NCI-H446 treated with DMSO at 0.1 percent for 48 hours (cell line): ENCODE results near the gene RABL6.
"Not testable (repeated sequence)": the region's sequence is repeated elsewhere in the genome, so short reads cannot be mapped to it uniquely, and the experiment has no call there.

Experiments used
- DNase-seq: peaks from one replicate; lab custom pipeline; 2025; lab: John Stamatoyannopoulos, UW

The RABL6 gene

DNA sequence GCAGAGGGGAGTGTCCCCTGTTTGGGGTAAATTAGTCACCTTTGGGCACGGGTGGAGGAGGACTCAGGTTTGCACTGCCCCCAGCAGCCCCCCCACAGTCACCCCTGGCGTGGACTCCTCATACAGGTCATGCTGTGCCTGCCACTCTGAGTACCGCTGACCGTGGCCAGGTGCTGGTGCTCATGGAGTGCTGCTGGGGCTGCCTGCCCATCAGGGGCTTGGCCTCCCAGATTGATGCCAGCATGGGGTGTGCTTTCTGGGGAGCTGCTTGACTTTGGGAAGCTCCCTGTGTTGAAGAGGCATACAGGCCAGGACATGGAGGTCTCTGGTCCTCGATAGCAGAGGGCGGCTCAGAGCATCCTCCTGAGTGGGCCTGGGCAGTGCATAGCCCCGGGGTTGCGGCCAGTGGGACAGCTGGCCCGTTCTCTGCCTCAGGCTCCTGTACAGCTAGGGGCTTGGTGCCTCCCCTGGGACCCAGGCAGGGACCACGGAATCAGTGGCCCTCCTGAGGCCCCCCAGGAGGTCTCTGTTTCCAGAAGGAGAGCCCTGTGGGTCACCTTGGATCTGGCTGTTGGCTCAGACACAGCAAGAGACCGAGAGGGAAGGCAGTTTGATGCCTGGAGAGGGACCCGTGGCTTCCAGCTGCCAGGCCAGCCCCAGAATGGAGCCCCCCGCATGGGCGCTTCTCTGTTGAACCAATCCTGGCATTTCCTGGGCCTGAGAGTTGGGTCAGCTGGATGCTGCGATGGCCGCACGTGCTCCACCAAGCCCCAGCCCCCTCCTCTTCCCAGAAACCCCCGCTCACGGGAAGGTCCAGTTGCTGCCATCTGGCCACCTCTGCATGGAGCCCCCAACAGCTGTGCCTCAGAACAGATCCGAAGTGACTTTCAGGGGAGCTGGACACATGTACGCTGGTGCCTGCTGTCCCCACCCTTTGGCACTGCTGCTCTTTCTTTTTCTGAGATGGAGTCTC lies 28.5 kb downstream of the RABL6 start:
- no peak for DNase-seq

DNA sequence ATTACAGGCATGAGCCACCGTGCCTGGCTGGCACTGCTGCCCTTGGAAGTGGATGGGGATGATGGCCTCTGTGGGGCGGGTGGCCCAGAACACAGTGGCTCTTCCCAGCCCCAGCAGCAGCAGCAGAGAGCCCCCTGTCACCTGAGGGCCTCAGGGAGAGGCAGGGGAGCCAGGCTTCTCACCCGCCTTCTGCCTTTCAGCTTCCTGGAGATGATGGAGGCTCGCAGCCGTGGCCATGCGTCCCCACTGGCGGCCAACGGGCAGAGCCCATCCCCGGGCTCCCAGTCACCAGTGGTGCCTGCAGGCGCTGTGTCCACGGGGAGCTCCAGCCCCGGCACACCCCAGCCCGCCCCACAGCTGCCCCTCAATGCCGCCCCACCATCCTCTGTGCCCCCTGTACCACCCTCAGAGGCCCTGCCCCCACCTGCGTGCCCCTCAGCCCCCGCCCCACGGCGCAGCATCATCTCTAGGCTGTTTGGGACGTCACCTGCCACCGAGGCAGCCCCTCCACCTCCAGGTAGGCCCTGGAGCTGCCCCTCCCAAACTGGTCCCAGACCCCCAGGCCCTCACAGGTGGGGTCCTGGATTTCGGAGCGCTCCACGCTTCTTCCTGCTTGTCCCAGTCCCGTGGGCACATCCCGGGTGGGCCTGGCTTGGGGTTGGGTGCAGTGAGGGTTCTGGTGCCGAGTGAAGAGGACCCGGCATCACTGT lies 29.6 kb downstream of the RABL6 start:
- DNase-seq = no peak

DNA sequence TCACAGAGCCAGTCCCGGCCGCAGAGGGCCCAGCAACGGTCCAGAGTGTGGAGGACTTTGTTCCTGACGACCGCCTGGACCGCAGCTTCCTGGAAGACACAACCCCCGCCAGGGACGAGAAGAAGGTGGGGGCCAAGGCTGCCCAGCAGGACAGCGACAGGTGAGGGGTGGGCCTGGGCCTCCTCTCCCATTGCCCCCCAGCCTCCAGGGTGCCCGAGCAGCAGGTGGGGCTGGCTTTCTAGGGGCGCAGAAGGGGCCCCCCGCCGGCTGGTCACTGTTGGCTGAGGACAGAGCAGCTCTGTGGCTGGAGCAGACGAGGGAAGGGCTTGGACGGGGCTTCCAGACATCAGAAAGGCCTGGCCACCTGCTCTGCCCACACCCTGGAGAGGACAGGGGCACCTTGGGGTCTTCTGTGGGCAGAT lies 30.1 kb downstream of the RABL6 start:
- not testable (repeated sequence) for DNase-seq

DNA sequence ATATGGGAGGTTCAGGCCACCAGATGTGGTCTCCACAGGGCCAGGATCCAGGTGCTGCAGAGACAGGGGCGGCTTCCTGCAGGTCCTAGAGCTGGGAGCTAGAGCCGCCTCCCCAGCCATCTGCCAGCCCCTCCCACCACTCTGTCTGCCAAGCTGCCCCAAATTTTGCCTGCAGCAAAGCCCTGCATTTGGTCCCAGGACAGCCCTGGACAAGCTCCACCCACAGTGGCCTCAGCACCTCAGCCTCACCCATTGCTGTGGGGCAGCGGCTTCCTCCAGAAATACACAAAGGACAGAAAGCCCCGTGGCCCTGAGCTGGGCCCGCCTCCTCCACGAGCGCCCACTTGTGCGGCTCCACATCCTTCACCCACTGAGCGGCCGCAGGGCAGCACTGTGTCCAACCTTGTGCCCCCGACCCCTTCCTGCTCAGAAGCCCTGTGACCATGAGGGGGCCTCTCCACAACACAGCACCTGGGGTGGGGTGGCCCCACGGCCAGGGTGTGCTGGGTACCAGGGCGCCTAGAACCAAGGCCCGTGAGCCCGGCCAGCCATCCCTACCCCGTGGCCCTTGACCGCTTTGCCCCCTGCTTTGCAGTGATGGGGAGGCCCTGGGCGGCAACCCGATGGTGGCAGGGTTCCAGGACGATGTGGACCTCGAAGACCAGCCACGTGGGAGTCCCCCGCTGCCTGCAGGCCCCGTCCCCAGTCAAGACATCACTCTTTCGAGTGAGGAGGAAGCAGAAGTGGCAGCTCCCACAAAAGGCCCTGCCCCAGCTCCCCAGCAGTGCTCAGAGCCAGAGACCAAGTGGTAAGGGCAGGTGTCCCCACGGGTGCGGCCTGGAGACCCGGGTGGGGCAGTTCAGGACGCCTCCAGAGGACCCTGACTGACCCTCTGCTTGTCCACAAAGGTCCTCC lies 30.8 kb downstream of the RABL6 start:
- no peak for DNase-seq

DNA sequence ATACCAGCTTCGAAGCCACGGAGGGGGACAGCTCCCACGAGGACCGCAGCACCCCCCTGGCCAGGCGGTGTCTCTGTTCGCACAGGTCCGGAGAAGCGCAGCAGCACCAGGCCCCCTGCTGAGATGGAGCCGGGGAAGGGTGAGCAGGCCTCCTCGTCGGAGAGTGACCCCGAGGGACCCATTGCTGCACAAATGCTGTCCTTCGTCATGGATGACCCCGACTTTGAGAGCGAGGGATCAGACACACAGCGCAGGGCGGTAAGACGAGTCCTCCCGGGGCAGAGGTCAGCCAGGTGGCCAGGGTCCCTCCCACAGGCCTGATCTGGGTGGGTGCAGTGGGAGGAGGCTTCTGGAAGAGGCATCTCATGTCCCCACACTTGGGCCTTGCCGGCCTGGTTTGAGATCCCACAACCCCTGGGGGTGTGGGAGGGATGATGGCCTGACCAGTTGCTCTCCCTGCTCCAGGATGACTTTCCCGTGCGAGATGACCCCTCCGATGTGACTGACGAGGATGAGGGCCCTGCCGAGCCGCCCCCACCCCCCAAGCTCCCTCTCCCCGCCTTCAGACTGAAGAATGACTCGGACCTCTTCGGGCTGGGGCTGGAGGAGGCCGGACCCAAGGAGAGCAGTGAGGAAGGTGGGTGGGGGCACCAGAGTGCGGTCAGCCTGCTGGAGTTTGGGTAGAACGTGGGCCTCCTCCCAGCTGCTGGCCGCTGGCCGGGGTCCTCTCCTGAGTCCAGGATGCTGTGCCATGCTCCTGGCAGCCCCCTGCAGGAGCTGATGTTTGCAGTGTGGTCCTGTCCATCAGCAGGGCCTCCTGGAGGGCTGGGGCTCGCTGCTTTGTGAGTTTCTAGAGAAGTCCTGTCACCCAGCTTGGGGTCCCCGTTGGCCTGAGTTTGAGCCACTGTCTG lies 31.7 kb downstream of the RABL6 start:
- DNase-seq = no peak

DNA sequence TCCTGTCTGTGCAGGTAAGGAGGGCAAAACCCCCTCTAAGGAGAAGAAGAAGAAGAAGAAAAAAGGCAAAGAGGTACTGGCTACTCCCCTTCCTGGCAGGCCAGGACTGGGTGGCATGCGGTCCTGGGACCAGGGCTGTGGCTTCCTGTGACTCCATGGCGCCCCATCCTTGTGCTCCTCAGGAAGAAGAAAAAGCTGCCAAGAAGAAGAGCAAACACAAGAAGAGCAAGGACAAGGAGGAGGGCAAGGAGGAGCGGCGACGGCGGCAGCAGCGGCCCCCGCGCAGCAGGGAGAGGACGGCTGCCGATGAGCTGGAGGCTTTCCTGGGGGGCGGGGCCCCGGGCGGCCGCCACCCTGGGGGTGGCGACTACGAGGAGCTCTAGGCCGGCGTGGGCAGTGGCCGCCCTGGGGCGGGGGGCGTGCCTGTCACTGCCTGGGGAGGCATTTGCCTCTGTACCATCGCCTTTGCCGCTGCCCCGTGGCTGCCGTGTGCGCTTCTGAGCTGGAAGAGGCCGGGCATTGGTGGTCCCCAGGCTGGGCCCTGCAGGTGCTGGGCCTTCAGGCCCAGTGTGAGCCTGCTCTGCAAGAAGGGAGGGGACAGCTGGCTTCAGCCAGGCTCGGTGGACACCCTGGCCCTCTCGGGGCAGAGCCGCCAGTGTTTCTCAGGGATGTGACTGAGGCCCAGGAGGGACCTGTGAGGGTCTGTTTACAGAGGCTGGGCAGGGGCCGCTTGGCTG lies 32.6 kb downstream of the RABL6 start:
- no peak for DNase-seq

DNA sequence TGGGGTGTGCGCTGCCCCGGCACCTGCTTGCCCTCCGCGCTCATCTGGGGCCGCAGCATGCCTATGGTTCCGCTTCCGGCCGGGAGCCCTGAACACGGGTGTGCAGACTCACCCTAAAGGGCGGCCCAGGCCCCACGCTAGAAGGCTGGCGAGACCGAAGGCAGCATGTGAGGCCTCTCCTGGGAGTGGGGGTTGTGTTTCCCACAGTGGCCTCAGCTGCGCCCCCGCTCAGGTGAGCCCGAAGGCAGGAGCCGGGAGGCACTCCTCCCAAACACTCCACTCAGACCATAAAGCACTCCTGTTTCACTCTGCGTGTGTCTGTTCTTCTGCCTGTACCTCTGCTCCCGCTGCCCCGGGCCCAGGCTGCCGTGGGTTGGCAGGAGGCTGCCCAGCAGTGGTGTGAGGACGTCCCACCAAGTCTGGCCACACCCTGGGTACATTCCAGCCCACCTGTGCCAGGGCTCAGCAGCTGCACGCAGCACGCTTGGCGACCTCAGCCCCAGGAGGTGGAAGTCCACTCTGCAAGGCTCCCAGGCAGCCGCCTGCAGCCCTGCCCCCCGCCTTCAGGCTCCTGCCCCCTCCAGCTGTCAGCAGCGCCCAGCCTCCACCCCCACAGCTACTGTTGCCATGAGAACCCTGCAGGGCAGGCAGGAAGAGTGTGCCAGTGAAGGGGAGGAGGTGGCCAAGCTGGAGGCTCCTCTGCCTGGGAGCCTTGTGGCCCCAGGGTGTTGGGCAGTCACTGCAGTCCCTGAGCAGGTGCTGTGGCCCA lies 33.3 kb downstream of the RABL6 start:
- peak; percentile 18 for DNase-seq

DNA sequence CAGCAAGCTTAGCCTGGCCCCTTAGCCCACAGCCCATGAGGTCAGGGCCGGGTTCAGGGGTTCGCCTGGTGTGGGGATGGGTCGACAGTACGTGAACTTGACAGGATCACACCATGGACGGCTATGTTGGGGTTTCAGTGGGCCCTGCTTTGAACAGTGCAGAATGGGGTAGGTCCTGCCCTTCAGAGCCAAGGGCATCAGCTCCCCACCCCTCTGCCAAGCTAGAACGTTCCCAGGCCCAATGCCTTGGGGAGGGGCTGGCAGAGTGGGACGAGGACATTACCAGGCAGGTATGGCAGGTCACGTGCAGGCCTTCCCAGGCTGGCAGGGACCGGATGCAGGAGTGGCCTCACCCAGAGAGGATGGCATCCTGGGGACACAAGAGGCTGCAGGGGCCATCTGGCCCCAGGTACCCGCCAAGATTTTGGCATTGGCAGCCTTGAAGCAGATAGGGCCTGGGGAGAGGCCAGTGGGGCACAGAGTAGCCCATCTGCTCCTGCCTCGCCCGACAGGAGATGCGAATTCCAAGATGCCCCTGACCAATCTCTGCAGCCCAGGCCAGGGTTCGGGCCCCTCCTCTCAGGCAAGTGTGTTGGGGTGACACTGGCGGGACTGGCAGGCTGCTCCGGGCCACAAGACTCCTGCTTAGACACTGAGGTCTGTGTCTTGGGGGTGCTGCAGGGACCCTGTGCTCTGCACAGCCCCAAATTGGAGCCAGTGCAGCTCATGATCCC lies 34.1 kb downstream of the RABL6 start:
- DNase-seq = not testable (repeated sequence)

DNA sequence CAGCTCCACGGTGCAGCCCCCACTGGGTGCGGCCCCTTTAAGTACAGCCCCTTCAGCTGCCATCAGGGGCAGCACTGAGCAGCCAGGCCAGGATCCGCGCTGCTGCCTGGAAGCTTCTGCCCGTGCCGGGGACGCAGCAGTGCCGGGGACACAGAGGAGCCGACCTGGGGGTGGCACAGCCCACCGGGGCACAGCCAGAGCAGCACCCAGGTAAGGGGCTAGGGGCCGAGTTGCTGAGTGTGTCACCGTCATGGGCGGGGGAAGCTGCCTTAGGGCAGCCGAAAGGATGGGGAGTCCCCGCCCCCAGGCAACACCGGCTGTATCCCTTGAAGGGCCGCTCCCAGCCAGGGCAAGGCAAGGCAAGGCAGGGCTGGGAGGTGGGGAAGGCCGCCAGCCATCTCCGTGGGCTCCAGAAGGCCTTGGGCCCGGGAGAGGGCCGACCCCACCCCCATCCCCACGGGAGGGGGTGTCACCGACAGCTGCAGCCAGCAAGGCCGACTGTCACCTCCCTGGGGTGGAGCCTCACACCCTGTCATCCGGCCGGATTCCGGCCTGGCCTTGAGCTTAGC lies 34.7 kb downstream of the RABL6 start, which contains the start of gene AJM1:
AJM1 (plus strand) TSS at position 99 of the 569 bp plus-strand sequence. CDS start 1,937 bp downstream, outside the sequence.
- DNase-seq = peak; percentile 36

DNA sequence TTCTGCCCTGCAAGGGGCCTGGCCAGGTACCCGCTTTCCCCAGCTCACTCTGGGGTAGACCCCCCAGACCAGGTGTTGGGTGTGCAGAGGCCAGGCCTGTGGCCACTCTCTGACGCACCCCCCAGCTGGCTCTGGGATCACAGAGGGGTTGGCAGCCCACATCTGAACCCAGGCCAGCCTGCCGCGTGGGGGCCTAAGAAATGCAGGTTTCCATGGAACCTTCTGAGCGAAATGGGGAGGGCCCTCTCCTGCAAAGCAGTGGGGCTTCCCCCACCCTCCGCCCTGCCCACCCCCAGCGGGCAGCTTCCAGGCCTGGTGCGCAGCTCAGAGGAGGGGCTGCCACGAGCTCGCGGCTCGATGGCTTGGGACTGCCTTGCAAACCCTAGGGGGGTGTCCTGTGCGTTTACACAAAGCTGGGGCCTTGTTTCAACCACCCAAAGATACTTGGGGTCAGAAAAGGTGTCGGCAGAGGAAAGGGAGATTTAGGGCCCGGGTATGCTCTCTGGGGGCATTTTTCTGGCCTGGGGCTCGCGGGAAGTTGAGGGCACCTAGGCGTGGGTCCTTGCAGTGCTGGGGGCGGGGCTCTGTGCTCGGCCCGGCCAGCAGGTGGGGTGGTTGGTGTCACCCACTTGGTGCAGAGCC lies 35.5 kb downstream of the RABL6 start:
- DNase-seq = not testable (repeated sequence)

DNA sequence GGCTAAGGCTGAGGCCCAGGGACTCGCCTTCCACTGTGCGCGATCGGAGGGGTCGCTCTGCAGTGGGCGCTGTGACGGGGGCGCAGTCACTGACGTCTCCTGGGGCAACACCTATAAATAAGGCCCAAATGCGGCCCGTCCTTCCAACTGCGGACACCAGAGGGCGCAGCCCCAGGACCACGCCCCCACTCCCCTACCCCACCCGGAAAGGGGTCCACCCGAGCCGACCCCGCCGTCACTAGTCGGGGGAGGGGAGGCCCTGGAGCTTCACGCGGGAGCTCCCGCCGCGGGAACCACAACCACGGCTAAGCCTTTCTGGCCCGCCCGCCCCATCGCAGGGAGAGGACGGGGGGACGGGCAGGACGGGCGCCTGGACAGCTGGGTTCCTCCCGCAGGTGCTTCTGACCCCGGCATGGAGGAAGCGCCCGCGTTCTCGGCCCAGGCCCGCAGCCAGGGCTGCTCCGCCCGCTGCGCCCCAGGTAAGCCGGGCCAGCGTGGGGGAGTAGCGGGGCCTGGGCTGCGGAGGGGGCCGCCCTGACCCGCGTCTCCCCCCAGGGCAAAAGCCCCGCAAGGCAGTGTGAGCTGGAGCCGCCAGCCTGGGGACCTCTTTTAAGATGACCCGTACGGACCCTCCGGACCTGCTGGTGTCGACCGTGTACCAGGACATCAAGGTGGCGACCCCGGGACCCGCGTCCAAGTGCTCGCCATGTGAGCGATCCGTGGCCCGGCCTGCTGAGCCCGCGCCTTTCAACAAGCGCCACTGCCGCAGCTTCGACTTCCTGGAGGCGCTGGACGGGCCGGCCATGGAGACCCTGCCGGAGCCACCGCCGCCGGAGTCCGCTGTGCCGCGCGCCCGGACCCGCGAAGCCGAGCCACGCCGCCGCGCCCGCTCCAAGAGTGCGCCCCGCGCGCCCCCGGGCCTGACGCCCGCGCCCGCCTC lies 36.3 kb downstream of the RABL6 start:
- not testable (repeated sequence) for DNase-seq

DNA sequence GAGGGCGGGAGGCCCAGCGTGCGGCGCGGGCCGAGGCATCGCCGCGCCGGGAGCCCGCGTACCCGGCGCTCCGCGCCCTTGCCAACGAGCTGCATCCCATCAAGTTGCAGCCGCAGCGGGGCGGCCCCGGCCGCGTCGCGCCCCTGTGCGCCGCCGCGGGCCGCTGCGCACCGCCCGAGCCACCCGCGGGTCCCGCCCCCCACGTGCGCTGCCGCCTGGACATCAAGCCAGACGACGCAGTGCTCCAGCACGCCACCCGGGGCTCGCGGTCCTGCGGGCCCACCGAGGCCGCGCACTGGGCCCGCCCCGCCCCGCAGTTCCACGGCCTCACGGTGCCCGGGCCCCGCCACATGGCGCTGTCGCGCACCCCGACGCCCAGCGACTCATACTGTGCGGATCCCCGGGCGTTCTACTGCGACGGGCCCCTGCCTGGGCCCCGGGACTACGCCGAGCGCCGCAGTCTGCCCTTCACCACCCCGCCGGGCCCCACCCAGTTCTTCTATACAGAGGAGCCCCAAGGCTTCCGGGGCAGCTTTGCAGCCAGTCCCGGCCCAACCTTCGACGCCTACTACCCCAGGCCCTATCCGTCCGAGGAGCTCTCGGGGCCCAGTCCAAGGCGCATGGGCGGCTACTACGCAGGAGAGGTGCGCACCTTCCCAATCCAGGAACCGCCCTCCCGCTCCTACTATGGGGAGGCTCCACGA lies 37.2 kb downstream of the RABL6 start:
- DNase-seq = no peak

DNA sequence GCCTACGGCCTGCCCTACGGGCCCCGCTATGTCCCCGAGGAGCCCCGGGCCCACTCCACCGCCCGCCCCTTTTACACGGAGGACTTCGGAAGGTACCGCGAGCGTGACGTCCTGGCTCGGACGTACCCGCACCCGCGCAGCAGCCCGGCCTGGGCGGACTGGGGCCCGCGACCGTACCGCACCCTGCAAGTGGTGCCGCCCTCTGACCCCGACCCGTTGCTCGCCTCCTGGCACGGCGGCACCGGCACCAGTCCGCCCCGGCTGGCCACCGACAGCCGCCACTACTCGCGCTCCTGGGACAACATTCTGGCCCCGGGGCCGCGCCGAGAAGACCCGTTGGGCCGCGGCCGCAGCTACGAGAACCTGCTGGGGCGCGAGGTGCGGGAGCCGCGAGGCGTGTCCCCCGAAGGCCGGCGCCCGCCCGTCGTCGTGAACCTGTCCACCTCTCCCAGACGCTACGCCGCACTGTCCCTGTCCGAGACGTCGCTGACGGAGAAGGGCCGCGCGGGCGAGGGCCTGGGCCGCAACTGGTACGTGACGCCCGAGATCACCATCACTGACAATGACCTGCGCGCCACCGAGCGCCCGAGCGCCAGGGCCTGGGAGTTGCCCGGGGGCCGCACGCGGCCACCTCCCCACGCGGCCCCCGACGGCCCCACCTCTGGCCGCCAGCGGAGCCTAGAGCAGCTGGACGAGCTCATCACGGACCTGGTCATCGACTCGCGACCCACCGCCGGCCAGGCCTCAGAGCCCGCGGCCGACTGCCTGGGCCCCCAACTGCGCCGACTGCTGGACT lies 37.9 kb downstream of the RABL6 start:
- no peak for DNase-seq

DNA sequence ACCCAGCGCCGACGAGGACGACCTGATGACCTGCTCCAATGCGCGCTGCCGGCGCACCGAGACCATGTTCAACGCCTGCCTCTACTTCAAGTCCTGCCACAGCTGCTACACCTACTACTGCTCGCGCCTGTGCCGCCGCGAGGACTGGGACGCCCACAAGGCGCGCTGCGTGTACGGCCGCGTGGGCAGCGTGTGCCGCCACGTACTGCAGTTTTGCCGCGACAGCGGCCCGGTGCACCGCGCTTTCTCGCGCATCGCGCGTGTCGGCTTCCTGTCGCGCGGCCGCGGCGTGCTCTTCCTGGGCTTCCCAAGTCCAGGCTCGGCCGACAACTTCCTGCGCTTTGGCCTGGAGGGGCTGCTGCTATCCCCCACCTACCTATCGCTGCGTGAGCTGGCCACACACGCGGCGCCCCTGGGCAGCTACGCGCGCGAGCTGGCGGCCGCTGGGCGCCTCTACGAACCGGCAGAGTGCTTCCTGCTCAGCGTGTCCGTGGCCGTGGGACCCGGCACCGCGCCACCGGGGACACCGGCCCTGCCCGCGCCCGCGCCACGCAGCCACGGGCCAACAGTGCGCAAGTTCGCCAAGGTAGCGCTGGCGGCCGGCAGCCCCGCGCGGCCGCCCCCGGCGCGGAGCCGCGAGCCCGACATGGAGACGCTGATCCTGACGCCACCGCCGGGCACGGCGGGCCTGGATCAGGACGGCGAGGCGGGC lies 38.8 kb downstream of the RABL6 start:
- no peak for DNase-seq
